ENCODE data around the gene SLC16A3.

SLC16A3 gene

DNA sequence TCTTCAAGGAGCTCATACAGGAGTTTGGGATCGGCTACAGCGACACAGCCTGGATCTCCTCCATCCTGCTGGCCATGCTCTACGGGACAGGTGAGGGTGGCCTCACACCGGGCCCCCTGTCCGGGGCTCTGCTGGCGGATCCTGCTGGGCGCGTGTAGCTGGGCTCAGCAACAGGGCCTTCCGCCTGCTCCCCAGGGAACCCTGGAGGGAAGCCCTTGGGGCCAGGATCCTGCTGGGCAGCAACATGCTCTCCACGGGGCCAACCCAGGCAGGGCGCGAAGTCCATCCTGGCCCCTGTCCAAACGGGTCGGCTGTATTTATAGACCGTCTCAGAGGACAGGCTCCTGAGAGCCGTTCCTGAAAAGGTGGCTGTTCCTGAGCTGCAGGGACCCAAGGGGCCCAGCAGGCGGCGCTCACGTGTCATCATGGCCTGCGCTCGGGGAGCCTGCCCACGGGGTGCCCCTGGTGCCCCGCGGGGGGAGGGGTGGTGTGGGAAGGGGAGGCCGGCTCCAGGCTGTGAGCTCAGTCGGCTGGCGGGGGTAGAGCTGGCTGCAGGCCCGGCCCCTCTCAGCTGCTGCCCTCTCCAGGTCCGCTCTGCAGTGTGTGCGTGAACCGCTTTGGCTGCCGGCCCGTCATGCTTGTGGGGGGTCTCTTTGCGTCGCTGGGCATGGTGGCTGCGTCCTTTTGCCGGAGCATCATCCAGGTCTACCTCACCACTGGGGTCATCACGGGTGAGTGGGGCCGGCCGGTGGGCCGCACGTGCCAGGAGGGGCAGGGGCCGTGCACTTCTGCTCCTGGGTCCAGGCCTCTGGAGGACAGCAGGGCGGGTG lies 7.5 kb downstream of the SLC16A3 start:
- peak; percentile 84 for DNase-seq (ENCODE audit: low read depth, low spot score)

DNA sequence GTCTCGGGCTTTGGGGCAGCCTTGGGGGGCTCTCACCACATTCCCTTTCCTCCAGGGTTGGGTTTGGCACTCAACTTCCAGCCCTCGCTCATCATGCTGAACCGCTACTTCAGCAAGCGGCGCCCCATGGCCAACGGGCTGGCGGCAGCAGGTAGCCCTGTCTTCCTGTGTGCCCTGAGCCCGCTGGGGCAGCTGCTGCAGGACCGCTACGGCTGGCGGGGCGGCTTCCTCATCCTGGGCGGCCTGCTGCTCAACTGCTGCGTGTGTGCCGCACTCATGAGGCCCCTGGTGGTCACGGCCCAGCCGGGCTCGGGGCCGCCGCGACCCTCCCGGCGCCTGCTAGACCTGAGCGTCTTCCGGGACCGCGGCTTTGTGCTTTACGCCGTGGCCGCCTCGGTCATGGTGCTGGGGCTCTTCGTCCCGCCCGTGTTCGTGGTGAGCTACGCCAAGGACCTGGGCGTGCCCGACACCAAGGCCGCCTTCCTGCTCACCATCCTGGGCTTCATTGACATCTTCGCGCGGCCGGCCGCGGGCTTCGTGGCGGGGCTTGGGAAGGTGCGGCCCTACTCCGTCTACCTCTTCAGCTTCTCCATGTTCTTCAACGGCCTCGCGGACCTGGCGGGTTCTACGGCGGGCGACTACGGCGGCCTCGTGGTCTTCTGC lies 8.4 kb downstream of the SLC16A3 start:
- DNase-seq (ENCODE audit: low read depth, low spot score) = no peak

DNA sequence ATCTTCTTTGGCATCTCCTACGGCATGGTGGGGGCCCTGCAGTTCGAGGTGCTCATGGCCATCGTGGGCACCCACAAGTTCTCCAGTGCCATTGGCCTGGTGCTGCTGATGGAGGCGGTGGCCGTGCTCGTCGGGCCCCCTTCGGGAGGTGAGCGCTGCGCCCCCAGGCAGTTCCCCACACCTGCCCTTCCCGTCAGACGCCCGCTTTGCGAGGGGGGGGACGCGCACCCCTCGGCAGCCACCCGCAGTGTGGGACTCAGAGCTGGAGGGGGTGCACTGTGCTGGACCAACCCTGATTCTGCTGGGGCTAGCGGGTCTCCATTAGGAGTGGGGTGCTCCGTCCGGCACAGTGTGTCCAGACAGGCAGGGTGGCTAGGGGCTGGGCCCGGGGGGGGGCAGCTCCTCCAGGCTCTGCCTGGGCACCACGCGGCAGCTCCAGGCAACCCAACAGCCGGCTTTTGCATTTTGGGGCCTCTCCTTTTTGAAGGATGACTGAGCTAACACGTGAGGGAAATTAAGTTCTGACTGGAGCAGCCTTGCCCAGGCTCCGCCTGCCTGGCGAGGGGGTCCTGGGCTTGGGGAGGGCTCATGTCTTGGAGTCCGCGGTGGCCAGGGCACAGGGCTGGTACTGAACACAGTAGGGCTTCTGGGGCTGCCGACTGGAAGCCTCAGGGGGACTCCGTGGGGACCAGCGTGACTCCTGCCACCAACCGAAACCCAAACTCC lies 9.1 kb downstream of the SLC16A3 start:
- no peak for DNase-seq (ENCODE audit: low read depth, low spot score)

DNA sequence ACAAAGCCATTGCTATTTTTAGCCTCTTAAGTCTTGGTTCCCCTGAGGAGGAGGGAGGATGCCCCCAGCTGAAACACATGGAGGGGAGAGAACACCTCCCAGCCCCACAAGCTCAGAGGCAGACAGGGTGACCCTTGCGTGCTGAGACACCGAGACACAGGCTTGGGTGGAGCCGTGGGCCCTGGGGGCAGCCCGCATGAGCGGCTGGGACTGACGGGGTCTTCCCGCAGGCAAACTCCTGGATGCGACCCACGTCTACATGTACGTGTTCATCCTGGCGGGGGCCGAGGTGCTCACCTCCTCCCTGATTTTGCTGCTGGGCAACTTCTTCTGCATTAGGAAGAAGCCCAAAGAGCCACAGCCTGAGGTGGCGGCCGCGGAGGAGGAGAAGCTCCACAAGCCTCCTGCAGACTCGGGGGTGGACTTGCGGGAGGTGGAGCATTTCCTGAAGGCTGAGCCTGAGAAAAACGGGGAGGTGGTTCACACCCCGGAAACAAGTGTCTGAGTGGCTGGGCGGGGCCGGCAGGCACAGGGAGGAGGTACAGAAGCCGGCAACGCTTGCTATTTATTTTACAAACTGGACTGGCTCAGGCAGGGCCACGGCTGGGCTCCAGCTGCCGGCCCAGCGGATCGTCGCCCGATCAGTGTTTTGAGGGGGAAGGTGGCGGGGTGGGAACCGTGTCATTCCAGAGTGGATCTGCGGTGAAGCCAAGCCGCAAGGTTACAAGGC lies 9.8 kb downstream of the SLC16A3 start:
- DNase-seq (ENCODE audit: low read depth, low spot score) = peak; percentile 51

DNA sequence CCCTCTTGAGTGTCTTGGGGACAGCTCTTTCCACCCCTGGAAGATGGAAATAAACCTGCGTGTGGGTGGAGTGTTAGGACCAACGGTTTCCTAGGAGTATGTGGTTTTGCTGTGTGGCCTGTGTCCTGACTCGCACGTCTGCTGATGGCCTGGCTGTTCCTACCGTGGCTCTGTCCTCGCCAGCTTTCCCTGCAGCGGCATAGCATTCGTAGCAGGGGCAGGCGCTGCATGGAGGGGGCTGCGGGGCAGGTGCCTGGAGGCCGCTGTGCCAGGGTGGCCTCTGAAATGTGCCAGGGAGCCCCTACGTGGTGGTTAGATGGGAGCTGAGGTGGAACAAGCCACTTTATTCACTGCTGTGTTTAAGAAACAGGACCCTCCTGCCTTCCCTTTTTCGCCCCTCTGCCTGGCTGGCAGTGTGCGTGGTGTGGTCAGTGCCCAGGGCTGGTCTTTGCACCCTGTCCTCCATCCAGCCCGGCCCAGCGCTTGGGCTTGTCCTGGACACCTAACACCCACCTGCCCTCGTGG lies 10.6 kb downstream of the SLC16A3 start:
- DNase-seq (ENCODE audit: low read depth, low spot score) = no peak

DNA sequence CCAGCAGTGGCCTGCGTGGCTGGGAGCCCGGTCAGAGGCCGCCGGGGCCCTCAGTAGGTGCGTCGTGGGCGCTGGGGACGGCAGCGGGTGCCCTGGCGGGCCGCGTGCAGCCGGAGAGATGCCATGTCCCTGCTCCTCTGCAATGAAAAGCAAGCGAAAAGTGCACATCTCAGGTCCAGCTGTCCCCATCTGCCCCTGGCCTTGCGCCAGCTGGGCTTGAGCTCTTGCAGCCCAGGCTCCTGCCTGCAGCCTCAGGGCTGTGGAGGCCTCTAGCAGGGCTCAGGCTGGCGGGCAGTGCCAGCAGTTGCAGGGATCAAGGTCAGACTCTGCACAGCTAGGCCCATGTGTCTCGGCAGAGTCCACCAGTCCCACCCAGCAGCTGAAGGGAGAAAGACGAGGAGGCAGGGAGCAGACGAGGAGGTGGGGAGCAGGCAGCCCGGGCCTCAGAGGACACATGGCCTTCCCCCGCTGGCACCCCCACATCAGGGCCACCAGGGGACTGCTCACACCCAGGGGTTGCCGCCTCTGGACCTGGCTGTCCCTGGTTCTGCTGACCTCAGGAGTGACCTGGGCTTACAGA lies 11.2 kb downstream of the SLC16A3 start:
- DNase-seq (ENCODE audit: low read depth, low spot score) = no peak

DNA sequence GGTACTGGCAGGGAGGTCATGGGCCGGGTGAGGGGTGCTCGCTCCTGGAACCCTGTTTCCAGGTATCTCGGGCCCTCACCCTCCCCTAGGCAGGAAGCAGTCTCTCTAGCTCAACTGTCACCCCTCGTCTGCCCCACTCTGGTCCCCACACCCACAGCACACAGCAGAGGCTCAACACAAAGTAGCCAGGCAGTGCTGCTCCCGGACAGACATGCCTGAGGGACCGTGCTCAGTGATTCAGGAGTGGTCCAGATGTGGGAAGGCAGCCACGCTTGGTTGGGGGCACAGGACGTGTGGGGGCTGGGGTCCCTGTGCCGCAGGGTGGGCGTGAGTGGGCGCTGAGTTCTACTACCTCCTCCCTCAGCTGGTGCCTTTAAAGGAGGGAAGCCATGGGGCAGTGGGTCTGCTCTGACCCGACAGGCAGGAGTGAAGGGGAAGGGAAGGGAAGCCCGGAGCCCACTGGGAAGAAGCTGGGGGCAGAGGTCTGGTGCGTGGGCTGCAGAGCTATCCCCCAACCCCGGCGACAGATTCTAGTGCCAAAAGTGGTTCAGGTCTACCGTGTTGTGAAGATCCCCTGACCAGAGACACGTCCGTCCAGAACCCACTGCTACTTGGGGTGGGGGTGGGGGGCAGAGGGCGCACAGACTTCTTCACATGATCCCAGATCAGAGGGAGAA lies 11.8 kb downstream of the SLC16A3 start:
- no peak for DNase-seq (ENCODE audit: low read depth, low spot score)

DNA sequence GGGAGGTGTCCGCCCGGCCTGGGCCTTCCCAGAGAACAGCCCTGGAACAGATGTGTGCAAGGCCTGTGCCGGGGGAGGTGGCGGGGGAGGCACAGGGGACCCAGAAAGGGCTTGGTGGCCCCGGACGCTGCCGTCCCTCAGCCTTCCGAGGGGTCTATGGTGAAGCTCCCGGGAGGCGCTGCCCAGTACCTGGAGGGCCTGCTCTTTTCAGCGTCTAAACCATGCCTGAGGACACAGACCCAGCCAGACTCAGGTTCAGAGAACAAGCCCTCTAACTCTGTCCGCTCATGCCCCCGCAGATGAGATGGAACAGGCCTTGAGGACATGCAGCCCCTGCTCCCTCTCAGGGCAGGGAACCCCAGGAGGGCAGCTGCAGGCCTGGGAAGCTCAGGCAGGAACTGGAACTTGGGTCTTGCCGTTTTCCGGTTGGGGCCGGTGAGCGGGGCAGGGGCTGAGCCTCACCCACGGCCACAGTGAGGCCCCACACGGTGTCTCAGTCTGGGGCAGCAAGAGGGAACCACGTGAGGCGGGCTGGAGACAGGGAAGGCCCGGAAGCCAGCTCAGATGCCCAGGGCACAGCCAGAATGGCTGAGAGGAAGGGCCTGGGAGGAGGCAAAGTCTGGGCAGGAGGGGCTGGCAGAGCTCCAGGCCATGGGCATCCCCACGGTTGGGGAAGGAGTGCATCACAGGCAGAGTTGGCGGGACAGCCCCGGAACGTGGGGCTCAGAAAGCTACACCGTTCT lies 12.5 kb downstream of the SLC16A3 start:
- DNase-seq (ENCODE audit: low read depth, low spot score) = peak; percentile 74

DNA sequence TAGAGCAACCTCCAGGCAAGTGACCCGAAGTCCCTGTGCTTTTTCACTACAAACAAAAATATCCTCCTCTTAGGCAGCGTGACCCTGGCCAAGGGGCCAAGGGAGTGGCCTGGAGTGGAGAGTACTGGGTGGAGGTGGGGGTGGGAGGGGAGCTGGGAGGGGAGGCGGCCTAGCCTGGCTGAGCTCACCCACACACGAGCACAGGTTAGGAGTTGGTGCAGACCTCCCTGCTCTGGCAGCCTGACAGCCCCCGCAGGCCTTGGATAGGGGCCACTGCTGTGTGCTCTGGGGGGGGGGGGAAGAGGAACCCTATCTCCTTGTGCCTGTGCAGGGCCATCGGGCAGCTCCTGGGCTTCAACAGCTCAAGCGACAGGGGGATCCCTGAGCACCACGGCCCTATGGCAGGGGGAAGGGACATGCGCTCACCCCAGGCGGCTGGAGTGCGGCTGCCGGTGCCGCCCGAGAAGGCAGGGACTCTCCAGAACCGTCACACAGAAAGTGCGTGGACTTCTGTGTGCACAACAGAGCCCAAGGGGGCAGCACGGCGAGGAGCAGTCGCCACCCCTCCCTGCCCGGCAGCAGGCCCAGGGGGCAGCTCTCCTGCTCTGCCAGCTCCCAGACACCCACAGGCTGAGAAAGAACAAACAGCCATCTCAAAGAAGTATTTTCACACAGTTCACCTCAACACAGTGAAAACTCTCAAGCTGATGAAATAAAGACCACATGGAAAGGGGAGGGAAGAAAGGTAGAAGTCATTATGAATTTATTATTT lies 13.3 kb downstream of the SLC16A3 start:
- peak; percentile 57 for DNase-seq (ENCODE audit: low read depth, low spot score)

DNA sequence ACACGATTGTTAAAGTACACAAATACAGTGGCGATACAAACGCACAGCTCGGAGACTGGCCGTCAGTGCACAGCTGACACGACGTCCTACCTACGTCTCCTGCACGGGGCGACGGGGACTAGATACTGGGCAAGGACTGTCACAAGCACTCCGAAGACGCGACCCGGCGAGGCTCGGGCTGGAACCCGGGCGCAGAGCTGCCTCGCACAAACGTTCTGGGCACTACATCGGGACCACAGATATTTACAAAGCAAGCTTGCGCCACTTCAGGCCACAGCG lies 13.8 kb downstream of the SLC16A3 start:
- no peak for DNase-seq (ENCODE audit: low read depth, low spot score)

DNA sequence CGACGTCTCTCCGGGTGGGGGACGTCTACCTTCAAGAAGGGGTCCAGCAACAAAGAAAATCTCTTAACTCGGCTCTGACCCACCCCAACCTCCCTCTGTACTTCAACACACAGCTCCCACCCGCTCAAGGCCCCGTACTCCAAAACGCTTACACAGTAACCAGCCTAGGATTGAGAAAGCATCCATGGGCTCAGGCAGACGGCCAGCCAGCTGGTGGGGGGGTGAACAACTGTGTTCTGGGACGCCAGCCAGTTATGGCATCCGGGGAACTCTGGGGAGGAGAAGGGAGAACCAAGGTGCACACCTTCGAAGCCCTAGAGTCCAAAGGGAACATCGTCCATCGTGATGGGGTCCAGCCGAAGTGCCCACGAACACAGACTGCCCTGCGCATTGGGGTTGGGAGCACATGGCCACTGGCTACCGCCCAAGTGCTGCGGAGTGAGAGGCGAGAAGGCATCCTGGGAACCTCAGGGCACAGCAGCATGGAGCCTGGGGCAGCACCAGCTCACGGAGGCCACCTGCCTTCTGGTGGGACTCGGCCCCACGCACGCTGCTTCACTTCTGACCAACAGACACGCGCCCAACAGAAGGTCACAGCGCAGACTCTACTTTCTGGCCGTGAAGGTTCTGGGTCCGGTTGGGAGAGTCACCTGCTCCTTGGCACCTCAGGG lies 14.3 kb downstream of the SLC16A3 start:
- DNase-seq (ENCODE audit: low read depth, low spot score) = peak; percentile 89

DNA sequence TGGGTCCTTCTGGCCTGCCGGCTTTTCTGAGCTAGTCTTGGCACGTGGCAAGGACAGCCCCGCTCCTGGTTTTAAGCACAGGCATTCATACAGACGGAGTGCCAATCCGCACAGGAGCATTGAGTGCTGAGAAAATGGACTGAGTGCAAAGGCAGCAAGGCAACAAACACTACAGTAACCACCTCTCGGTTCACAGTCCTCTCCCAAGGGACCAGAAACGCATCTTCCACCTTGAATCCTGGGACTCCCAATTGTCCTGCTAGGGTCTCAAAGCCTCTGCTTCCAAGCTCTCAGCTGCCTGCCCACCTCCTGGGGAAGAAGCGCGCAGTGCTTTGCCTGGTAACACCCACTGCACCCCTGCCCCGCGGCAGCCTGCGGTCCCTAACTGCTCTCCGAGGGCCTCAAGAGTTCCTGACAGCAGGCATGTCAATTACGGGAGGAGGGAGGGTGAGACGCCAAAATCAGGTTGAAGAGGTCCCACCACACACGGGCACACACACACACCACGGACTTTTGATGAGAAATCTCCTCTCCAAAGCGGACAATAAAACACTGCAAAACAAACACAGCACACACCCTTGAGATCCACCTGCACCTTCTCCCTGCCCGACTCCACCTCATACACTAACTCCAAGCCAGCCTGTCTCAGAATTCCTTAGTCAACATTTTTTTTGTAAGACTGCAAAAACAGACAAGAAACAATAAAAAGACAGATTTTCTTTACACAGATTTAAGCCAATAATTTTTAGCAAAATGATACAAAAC lies 15.0 kb downstream of the SLC16A3 start:
- DNase-seq (ENCODE audit: low read depth, low spot score) = no peak

DNA sequence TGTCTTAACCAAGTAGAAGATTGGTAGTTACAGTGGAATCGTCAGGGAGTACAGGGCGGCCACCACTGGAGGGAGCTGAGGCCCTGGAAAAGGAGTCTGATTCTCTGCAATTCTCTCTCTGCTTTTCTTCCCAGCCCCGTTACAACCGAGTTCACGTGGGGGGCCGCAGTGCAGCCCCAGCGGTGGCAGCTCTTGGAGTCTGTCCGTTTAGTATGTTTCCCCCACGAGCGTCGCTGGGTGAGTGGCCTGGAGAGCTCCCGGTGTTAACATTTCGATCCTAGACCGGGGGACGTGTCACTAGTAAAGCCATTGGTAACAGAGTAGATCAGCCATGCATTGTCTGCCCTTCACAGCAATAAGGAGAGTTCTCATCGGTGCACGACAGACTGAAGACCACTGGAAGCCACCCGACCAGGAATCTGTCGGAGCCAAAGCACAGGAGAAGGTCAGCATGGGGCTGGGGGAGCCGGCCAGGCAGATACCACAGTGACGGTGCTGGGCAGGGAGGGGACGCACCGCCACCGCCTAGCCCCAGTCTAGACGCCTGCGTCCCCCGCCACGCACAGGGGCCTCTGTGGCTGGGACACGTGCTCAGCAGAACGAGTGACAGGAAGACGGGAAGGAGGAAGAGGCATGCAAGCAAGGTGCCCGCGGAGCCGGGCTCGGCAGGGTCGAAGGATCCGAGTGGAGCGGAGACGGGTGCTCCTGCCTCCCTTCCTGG lies 15.7 kb downstream of the SLC16A3 start:
- no peak for DNase-seq (ENCODE audit: low read depth, low spot score)

DNA sequence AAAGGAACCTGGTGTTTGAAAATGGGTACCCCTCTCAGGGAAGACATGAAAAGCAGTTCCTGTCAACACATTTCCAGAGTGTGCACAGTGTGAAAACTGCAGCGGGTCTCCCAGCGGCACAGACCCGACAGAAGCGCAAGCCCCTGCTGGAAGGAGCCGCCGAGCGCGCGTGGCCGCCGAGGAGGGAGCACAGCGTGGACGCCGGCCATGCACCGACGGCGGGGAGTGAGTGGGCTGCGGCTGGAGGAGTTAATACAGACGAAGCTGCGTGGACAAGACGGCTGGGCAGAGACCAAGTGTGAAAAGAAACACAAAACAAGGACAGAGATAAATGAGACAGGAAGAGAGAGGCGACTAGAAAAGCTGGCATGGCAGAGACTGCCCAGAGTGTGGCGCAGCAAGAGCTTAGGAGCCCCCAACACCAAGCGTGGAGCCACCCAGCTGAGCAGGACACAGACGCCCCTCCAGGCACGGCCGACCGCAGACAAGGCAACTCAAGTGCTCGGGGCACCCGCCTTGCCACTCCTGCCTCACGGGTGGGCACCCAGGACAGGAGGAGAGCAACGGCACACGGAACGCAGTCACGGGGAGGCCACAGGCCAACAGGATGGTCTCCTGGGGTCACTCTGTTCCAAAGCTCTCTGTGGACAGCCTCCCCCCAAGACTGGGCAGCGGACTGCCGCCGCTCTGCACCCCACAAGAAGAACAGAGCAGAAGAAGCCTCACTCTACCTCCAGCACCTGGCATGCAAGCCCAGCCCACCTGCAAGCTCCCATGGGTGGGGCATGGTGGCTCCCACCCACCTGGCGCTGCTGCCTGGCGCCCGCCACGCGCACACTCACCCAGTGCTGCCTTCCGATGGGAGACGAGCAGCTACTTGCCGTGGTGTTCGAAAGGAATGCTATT lies 16.5 kb downstream of the SLC16A3 start:
- no peak for DNase-seq (ENCODE audit: low read depth, low spot score)

DNA sequence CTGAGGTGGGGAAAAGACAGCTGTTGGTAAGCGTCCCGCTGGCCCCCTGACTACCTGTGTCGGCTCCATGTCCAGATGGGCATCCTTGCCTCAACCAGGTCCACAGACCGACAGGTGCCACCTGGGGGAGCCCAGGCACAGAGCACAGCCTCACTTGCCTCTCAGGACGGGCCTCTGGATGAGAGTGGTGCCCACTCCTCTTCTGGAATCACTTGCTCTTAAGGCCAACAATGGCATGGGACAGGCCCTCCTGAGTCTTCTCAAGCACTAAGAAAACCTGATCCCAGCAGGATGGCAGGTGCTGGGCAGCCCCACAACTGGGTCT lies 17.2 kb downstream of the SLC16A3 start:
- no peak for DNase-seq (ENCODE audit: low read depth, low spot score)

DNA sequence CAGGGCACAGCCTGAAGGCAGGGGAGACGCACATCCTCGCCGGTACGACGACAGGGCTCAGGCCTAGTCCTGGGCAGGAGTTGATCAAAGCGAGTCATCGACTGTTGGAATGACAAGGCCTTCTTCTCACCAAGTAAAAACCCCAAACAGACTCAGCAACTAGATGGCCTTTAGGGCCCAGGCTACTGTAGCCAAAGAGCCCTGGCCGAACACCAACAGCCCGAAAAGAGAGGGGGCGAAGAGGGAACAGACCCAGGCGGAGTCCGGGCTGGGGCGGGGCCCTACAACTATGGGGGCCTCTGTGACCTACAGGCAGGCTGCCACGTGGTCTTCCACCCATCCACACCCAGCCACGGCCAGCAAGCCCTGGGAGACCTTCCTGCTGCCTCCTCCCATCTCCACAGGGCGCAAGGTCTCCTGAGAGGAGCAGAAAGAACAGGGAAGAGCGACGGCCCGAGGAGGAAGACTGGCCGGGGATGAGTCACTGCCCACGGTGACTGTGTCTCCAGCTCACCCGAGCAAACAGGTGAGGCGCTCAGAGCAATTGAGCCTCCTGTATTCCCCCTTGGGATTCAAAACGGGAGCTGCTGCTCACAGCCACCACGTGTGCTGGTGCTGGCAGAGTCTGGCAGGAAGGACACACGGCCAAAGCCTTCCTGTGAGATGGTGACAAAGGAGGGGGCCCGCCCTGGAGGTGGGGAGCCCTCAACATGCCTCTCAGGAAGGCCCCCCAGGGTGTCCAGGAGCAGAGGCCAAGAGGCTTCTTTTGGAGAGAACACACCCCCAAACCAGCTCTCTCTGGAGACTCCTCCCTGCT lies 17.7 kb downstream of the SLC16A3 start:
- DNase-seq (ENCODE audit: low read depth, low spot score) = peak; percentile 60
